Psoas muscle (tissue), 8 donors: ENCODE data around the gene SORCS1. TPM values are rescaled to one million over a fixed set of nuclear protein-coding genes. Genes with fewer than 3 reads are reported as not detected.

Experiments
- ATAC-seq, 4 donors: fragments of 200-7000 bp; cut with Tn5 transposase; one replicate each; pipeline ENCODE4 v1.9.1; 2020; ENCODE audit warnings: moderate library complexity in 3 of 4, mild to moderate bottlenecking in 2 of 4
- DNase-seq, 2 donors: peaks; one replicate each; pipeline ENCODE4 v3.0.0-alpha.2; 2020
- H3K27ac ChIP-seq: fragments of 200-600 bp; one replicate; pipeline ENCODE4 v1.8.0; 2022
- H3K27me3 ChIP-seq, 3 donors: fragments of 200-600 bp in 1 of 3; one replicate each; pipeline versions ENCODE4 v1.6.1 to v1.8.0; 2013 to 2022; ENCODE audit warnings: low read length in 2 of 3, mild to moderate bottlenecking in 2 of 3, moderate library complexity in 1 of 3; ENCODE audit not compliant: insufficient read depth in 3 of 3
- H3K36me3 ChIP-seq, 2 donors: fragments of 200-600 bp in 1 of 2; one replicate each; pipeline versions ENCODE4 v1.6.1 to v1.8.0; 2013 to 2022; ENCODE audit warnings: low read depth in 1 of 2, mild to moderate bottlenecking in 1 of 2, moderate library complexity in 1 of 2; ENCODE audit not compliant: insufficient read depth in 1 of 2
- H3K4me1 ChIP-seq: fragments of 200-600 bp; one replicate; pipeline ENCODE4 v1.8.0; 2022
- H3K4me3 ChIP-seq: fragments of 200-600 bp; one replicate; pipeline ENCODE4 v1.8.0; 2022; ENCODE audit warnings: mild to moderate bottlenecking
- H3K9me3 ChIP-seq: fragments of 200-600 bp; one replicate; pipeline ENCODE4 v1.8.0; 2022
- WGBS, 3 donors: extraction: QIAGEN DNeasy Blood & Tissue Kit; methylation state at CpG; one replicate each; pipeline versions ENCODE4 v1.1.6 to v1.1.7; 2013; 5-methylcytosine and 5-hydroxymethylcytosine counted together
- intact Hi-C, 2 donors: fragments of 100-400 bp; cut with DNase I; formaldehyde crosslinking; loops; one replicate each; pipeline versions ENCODE4 v1.11.0 to v1.14.2; 2022
- polyA plus RNA-seq, 3 donors: library from polyadenylated mRNA; stranded (reverse); fragments of 200-250 nt; gene quantifications; one replicate each; pipeline ENCODE4 v1.2.3, GENCODE V29; 2013
- total RNA-seq, 4 donors: library from RNA; stranded (reverse); fragmentation: NEBNext Ultra II Directional in 2 of 4; extraction: Animal tissue kit (Norgen Biotek cat#: 25700) in 2 of 4; gene quantifications; one replicate each; pipeline versions ENCODE4 v1.2.1 to v1.2.4, GENCODE V29; 2021 to 2023
- TF ChIP-seq, protein P1 (sequence below): fragments of 200-600 bp; IDR thresholded peaks from one replicate; pipeline ENCODE4 v1.8.0; 2022; ENCODE audit warnings: antibody characterized with exemption
- donor health status: healthy with polysubstance abuse.
- donor health status: DM: no; HTN: no; CAD: no; lungs with moderate emphysema.
- donor health status: Bipolar disorder and iron deficiency.
- donor health status: healthy.
- donor health status: DM: yes; HTN: yes; CAD: no.
- donor health status: DM: no; HTN: no; CAD: no.
- donor health status: DM: no; HTN: no; CAD: no.
- donor health status: DM: yes; HTN: yes; CAD: no.

SORCS1 gene
- total and polyA plus RNA-seq, 7 donors, result 0.03 to 0.36 (median 0.25) TPM; not detected in 1

GRCh38 chr10:106913348-106913747, 251.2 kb downstream of the SORCS1 start:
- TF ChIP-seq, protein P1, sequence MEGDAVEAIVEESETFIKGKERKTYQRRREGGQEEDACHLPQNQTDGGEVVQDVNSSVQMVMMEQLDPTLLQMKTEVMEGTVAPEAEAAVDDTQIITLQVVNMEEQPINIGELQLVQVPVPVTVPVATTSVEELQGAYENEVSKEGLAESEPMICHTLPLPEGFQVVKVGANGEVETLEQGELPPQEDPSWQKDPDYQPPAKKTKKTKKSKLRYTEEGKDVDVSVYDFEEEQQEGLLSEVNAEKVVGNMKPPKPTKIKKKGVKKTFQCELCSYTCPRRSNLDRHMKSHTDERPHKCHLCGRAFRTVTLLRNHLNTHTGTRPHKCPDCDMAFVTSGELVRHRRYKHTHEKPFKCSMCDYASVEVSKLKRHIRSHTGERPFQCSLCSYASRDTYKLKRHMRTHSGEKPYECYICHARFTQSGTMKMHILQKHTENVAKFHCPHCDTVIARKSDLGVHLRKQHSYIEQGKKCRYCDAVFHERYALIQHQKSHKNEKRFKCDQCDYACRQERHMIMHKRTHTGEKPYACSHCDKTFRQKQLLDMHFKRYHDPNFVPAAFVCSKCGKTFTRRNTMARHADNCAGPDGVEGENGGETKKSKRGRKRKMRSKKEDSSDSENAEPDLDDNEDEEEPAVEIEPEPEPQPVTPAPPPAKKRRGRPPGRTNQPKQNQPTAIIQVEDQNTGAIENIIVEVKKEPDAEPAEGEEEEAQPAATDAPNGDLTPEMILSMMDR, result no peak
- Histone ChIP-seq H3K4me3 (no peak overlapping the region), H3K27ac (no peak overlapping the region), H3K9me3 (no peaks in the 10 kb centered on the region), H3K4me1 (no peaks in the 10 kb centered on the region), H3K36me3 (no peaks in the 10 kb centered on the region), H3K27me3 (no peaks in the 10 kb centered on the region)
- 54 to 58% (median 56%) methylated on average over 4 of the region's 4 CpGs for WGBS, 3 donors
- DNase-seq (no peak), ATAC-seq (no peak)
- intact Hi-C loops, result no loop called here

GRCh38 chr10:106911096-106911495, 253.4 kb downstream of the SORCS1 start:
- Histone ChIP-seq H3K27me3 (no peaks in the 10 kb centered on the region), H3K9me3 (no peaks in the 10 kb centered on the region), H3K36me3 (no peaks in the 10 kb centered on the region), H3K4me1 (no peaks in the 10 kb centered on the region), H3K27ac (no peak overlapping the region), H3K4me3 (no peak overlapping the region)
- DNase-seq (no peak), ATAC-seq (no peak)
- intact Hi-C loops, result no loop called here
- WGBS, 3 donors, result 54 to 60% (median 56%) methylated on average over 3 of the region's 3 CpGs
- TF ChIP-seq, protein P1, result no peak

DNA sequence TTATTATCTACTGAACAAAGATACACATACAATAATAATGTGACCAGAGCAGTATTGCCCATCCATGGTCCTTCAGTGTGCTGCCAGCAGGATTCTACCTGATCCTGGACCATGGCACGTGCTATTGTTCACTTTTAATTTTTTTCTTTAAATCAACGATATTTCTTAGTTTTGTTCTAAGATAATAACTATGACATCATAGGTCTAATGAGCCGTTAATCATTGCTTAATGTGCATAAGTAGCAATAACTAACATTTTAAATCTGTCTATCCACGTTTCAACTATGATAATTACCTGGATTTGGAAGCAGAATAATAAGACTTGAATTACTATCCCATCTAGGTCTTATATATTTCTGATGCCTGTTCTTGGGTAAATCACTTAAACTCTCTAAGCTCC, 253.8 kb downstream of the SORCS1 start:
- H3K4me1 ChIP-seq, result no peaks in the 10 kb centered on the region
- intact Hi-C loops, result no loop called here
- ATAC-seq (no peak), DNase-seq (no peak)
- no peaks in the 10 kb centered on the region for H3K36me3 ChIP-seq
- H3K9me3 ChIP-seq, result no peaks in the 10 kb centered on the region
- H3K27me3 ChIP-seq, result no peaks in the 10 kb centered on the region
- WGBS, 3 donors, result 62 to 63% (median 62%) methylated on average over 4 of the region's 4 CpGs
- H3K27ac ChIP-seq, result no peak overlapping the region
- TF ChIP-seq, protein P1, result no peak
- no peak overlapping the region for H3K4me3 ChIP-seq

GRCh38 chr10:106908225-106908624, 256.3 kb downstream of the SORCS1 start:
- TF ChIP-seq, protein P1, result no peak
- H3K4me3 ChIP-seq, result no peak overlapping the region
- no peaks in the 10 kb centered on the region for H3K9me3 ChIP-seq
- 86 to 92% (median 91%) methylated on average over 6 of the region's 6 CpGs for WGBS, 3 donors
- no peak overlapping the region for H3K27ac ChIP-seq
- intact Hi-C loops, result no loop called here
- H3K4me1 ChIP-seq, result no peaks in the 10 kb centered on the region
- ATAC-seq, result no peak
- no peaks in the 10 kb centered on the region for H3K36me3 ChIP-seq
- no peak for DNase-seq
- no peaks in the 10 kb centered on the region for H3K27me3 ChIP-seq

DNA sequence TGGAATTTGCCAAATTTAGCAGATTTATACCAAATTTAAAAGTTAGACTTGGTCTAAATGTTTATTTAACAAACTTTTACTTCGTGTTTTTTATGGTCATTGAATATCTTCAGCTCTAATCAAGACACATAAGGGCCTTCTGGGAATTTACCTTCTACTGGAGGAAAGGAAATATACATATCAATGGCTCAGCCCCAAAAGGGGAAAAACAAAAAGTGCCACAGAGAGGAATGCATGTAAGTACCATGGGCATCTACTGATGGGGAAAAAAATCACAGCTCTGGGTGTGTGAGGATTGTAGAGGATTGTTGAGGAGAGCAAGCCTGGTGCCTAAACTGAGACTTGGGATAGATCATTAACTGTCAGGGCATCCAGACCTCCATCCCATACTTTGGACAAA, 260.3 kb downstream of the SORCS1 start:
- intact Hi-C loops, result no loop called here
- Histone ChIP-seq H3K4me3 (no peak overlapping the region), H3K36me3 (no peaks in the 10 kb centered on the region), H3K4me1 (no peaks in the 10 kb centered on the region), H3K27me3 (no peaks in the 10 kb centered on the region), H3K9me3 (no peaks in the 10 kb centered on the region), H3K27ac (no peak overlapping the region)
- ATAC-seq (no peak), DNase-seq (no peak)
- TF ChIP-seq, protein P1, result no peak
- WGBS, 3 donors, result 21 to 24% (median 22%) methylated on average over 1 of the region's 1 CpG
